ENCODE measurements around the gene LIMA1. TPM values are rescaled to one million over a fixed set of nuclear protein-coding genes. Genes with fewer than 3 reads are reported as not detected.

Gene LIMA1
- total RNA-seq, 1 donor from 2014 or later, result 25.5 TPM

DNA sequence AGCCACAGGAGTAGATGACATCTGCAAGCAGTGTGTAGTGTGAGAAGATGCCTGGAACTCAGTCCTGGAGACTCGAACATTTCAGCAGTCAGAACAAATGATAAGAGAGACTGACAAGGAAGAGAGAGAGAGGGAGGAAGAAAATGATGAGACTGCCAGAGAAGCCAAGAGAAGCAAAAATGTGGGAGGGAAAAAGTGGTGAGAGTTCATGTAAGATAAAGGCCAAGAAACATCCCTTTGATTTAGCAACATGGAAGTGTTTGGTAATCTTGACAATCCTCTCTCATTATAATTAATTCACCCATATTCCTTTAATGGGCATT is 42.6 kb downstream of the LIMA1 start:
- TF ChIP-seq, protein P1, sequence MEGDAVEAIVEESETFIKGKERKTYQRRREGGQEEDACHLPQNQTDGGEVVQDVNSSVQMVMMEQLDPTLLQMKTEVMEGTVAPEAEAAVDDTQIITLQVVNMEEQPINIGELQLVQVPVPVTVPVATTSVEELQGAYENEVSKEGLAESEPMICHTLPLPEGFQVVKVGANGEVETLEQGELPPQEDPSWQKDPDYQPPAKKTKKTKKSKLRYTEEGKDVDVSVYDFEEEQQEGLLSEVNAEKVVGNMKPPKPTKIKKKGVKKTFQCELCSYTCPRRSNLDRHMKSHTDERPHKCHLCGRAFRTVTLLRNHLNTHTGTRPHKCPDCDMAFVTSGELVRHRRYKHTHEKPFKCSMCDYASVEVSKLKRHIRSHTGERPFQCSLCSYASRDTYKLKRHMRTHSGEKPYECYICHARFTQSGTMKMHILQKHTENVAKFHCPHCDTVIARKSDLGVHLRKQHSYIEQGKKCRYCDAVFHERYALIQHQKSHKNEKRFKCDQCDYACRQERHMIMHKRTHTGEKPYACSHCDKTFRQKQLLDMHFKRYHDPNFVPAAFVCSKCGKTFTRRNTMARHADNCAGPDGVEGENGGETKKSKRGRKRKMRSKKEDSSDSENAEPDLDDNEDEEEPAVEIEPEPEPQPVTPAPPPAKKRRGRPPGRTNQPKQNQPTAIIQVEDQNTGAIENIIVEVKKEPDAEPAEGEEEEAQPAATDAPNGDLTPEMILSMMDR (conservative IDR thresholded peaks at IDR 0.05), result no peak

DNA sequence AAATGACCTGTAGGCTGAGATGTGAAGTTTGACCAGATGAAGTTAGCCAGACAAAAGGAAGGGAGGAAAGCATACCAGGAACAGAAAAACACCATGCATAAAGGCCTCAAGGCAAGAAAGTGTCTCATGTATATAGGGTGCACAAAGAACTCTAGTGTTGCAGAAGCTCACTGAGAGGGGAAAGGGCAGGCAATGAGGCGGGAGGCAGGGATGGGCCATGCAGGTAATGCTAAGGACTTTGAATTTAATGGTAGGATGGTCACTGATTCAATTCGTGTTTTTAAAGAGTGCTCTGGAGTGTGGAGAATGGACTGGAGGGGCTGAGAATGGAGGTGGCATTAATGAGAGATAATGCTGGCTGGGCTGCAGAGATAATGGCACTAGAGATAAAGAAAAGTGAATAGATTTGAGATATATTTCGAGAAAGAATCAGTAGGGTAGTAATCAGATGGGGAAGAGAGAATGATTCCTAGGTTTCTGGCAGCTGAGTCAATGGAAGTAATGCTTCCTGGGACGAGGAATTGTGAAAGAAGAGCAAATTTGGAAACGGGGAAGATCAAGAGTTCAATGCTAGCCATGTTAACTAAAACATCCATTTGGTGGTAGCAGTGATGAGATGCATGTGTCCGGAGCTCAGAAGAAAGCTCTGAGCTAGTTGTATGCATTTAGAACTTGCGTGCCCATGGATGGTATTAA is 43.1 kb downstream of the LIMA1 start:
- Mint-ChIP-seq H3K27me3 (ENCODE audit: low read depth) (no peaks in the 10 kb centered on the region), H3K36me3 (ENCODE audit: low read depth) (no peaks in the 10 kb centered on the region), H3K27ac (ENCODE audit: unreplicated experiment) (peak overlapping the region; percentile 0), H3K9me3 (no peaks in the 10 kb centered on the region), H3K4me3 (no peak overlapping the region), H3K4me1 (no peaks in the 10 kb centered on the region)
- TF ChIP-seq, protein P1 (conservative IDR thresholded peaks at IDR 0.05), result no peak
- DNase-seq (ENCODE audit: low read depth, low spot score), result no peak

More for the DNA sequence above, 42.6 kb downstream of the LIMA1 start:
- no peak overlapping the region for H3K27ac Mint-ChIP-seq (ENCODE audit: unreplicated experiment)
- H3K36me3 Mint-ChIP-seq (ENCODE audit: low read depth), result no peaks in the 10 kb centered on the region
- no peaks in the 10 kb centered on the region for H3K9me3 Mint-ChIP-seq
- H3K27me3 Mint-ChIP-seq (ENCODE audit: low read depth), result no peaks in the 10 kb centered on the region
- DNase-seq (ENCODE audit: low read depth, low spot score), result no peak
- H3K4me3 Mint-ChIP-seq, result no peak overlapping the region
- no peaks in the 10 kb centered on the region for H3K4me1 Mint-ChIP-seq

DNA sequence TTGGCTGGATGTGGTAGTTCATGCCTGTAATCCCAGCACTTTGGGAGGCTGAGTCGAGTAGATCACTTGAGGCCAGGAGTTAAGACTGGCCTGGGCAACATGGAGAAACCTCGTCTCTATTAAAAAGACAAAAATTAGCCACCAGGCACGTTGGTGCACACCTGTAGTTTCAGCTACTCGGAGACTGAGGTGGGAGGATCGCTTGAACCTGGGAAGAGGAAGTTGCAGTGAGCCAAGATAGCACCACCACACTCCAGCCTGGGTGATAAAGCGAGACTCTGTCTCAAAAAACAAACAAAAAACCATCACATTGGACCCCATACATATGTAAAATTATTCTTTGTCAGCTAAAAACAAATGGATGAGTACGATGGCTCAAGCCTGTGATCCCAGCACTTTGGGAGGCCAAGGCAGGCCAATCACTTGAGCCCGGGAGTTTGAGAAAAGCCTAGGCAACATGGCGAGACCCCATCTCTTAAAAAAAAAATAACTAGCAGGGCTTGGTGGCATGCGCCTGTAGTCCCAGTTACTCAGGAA is 43.9 kb downstream of the LIMA1 start:
- Mint-ChIP-seq H3K4me1 (no peaks in the 10 kb centered on the region), H3K9me3 (no peaks in the 10 kb centered on the region), H3K27me3 (ENCODE audit: low read depth) (no peaks in the 10 kb centered on the region), H3K36me3 (ENCODE audit: low read depth) (no peaks in the 10 kb centered on the region), H3K27ac (ENCODE audit: unreplicated experiment) (no peak overlapping the region), H3K4me3 (no peak overlapping the region)
- TF ChIP-seq, protein P1 (conservative IDR thresholded peaks at IDR 0.05), result no peak
- DNase-seq (ENCODE audit: low read depth, low spot score), result no peak

DNA sequence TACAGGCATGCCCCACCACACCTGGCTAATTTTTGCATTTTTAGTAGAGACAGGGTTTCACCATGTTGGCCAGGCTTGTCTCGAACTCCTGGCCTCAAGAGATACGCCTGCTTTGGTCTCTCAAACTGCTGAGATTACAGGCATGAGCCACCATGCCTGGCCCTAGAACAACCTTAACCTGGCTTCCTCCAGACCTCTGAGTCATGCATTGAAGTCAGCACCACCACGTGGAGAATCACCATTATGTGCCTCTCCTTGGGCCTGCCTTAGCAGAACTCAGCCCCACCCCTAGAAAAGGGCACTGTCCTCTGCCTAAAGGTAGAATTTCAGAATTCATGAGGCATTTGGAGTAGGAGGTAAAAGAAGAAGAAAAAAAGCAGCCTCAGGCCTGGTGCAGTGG is 49.0 kb downstream of the LIMA1 start:
- Mint-ChIP-seq H3K9me3 (no peaks in the 10 kb centered on the region), H3K4me3 (no peak overlapping the region), H3K4me1 (peaks cover 4% of the 10 kb centered on the region), H3K27me3 (ENCODE audit: low read depth) (no peaks in the 10 kb centered on the region), H3K36me3 (ENCODE audit: low read depth) (no peaks in the 10 kb centered on the region), H3K27ac (ENCODE audit: unreplicated experiment) (no peak overlapping the region)
- TF ChIP-seq, protein P1 (conservative IDR thresholded peaks at IDR 0.05), result no peak
- no peak for DNase-seq (ENCODE audit: low read depth, low spot score)

DNA sequence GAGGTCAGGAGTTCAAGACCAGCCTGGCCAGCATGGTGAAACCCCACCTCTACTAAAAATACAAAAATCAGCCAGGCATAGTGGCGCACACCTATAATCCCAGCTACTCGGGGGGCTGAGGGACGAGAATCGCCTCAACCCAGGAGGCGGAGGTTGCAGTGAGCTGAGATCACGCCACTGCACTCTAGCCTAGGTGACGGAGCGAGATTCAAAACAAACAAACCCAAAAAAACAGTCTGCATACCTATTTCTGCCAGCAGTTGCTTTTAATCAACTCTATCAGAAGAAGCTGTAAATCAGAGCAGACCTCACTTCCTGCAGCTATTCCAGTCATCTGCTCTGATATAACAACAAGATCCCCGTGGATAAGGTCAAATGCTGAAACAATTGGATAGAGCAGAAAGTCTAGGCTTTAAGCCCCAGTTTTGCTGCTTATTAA is 50.5 kb downstream of the LIMA1 start:
- Mint-ChIP-seq H3K4me1 (peaks cover 4% of the 10 kb centered on the region), H3K36me3 (ENCODE audit: low read depth) (no peaks in the 10 kb centered on the region), H3K9me3 (no peaks in the 10 kb centered on the region), H3K27ac (ENCODE audit: unreplicated experiment) (no peak overlapping the region), H3K27me3 (ENCODE audit: low read depth) (no peaks in the 10 kb centered on the region), H3K4me3 (no peak overlapping the region)
- TF ChIP-seq, protein P1 (conservative IDR thresholded peaks at IDR 0.05), result no peak
- DNase-seq (ENCODE audit: low read depth, low spot score), result no peak

All from neural crest cell (in vitro differentiated cells).